H1 (cell line): ENCODE measurements around the gene TLL1. TPM values are rescaled to one million over a fixed set of nuclear protein-coding genes. Genes with fewer than 3 reads are reported as not detected.

Experiments used
- ATF3 ChIP-seq: IDR thresholded peaks from 2 replicates; pipeline ENCODE4 v1.6.1; 2011; ENCODE audit warnings: low read depth, mild to moderate bottlenecking, low read length; ENCODE audit not compliant: insufficient read depth
- polyA plus RNA-seq, 7 experiments: library from polyadenylated mRNA; depleted of rRNA in 3 of 7; stranded (reverse) in 5 of 7; unstranded in 2 of 7; fragments of >200 nt in 5 of 7; fragments of 200-250 nt in 2 of 7; gene quantifications; 1 replicate in 5 of 7; 2 replicates in 1 of 7; 4 replicates in 1 of 7; pipeline versions ENCODE4 v1.2.1 to v1.2.3, GENCODE V29; 2011 to 2013; ENCODE audit warnings: missing spikeins in 2 of 7, mixed read lengths in 2 of 7
- total RNA-seq: library from RNA; stranded (reverse); fragmentation: NEBNext Ultra II Directional; extraction: Animal tissue kit (Norgen Biotek cat#: 25700); gene quantifications from 2 replicates; pipeline ENCODE4 v1.2.1, GENCODE V29; 2021

Gene TLL1
- total and polyA plus RNA-seq, 2 of the 8 experiments (the other 6 are each of a cell fraction or from before 2014, with no cell fraction given): 0.18 to 1.1 TPM

GRCh38 chr4:165834116-165834515 lies 38.9 kb upstream of the TLL1 start (continued):
- no peak for TF ChIP-seq ATF3
